Panc1 (cell line): Measurements from ENCODE around the gene RPN1. TPM values are rescaled to one million over a fixed set of nuclear protein-coding genes. Genes with fewer than 3 reads are reported as not detected.

Experiments
- ATAC-seq: fragments of 200-7000 bp; cut with Tn5 transposase; 2 replicates; pipeline ENCODE4 v1.9.1; 2020; ENCODE audit warnings: mild to moderate bottlenecking, moderate library complexity
- BruUV-seq: library from RNA; stranded (reverse); fragments of 400-500 nt; replicated peaks from 2 replicates; lab custom pipeline; 2021; lab: Mats Ljungman, UMichigan
- CTCF ChIA-PET: fragments of 300-600 bp; sonication (Branson Sonifier 250); formaldehyde crosslinking; loops from one replicate; lab custom pipeline; 2022; ENCODE audit warnings: antibody characterized with exemption; lab: Charles Lee
- POLR2A ChIA-PET: fragments of 300-600 bp; sonication (Branson Sonifier 250); formaldehyde crosslinking; loops from one replicate; lab custom pipeline; 2022; ENCODE audit warnings: antibody characterized with exemption; lab: Charles Lee
- DNase-seq: peaks from one replicate; pipeline ENCODE4 v3.0.0-alpha.2; 2010; ENCODE audit warnings: low read depth, low spot score
- H3K27ac ChIP-seq: 2 replicates; pipeline ENCODE4 v1.5.1; 2011; ENCODE audit warnings: mild to moderate bottlenecking, low read length, inconsistent platforms
- H3K27me3 ChIP-seq: fragments of 200-500 bp; sonication (Bioruptor generic); 2 replicates; pipeline ENCODE4 v1.6.0; 2014; ENCODE audit warnings: low read length, inconsistent platforms; ENCODE audit not compliant: control insufficient read depth, insufficient read depth
- H3K36me3 ChIP-seq: fragments of 200-500 bp; sonication (Bioruptor generic); 2 replicates; pipeline ENCODE4 v1.5.1; 2014; ENCODE audit warnings: inconsistent platforms, mild to moderate bottlenecking, low read length, moderate library complexity; ENCODE audit not compliant: control insufficient read depth, insufficient read depth
- H3K4me1 ChIP-seq: 2 replicates; pipeline ENCODE4 v1.5.1; 2011; ENCODE audit warnings: inconsistent platforms, mild to moderate bottlenecking, low read length, moderate library complexity; ENCODE audit not compliant: control insufficient read depth, insufficient read depth
- H3K4me3 ChIP-seq, 2 experiments: 2 replicates each; pipeline ENCODE4 v1.5.1; 2011 to 2012; ENCODE audit warnings: low read depth in 2 of 2, low read length in 2 of 2, mild to moderate bottlenecking in 2 of 2, inconsistent platforms in 1 of 2, moderate library complexity in 1 of 2
- H3K9me3 ChIP-seq: fragments of 200-500 bp; sonication (Bioruptor generic); 2 replicates; pipeline ENCODE4 v1.5.1; 2014; ENCODE audit warnings: low read depth, mild to moderate bottlenecking, inconsistent platforms, low read length, moderate library complexity; ENCODE audit not compliant: control insufficient read depth, insufficient read depth
- CTCF ChIP-seq: fragments of 450-650 bp; IDR thresholded peaks from 2 replicates; pipeline ENCODE4 v1.5.1; 2017; ENCODE audit warnings: mild to moderate bottlenecking
- POLR2AphosphoS5 ChIP-seq: IDR thresholded peaks from 2 replicates; pipeline ENCODE4 v1.6.1; 2012; ENCODE audit warnings: mild to moderate bottlenecking, low read depth, low read length, moderate library complexity
- SIN3A ChIP-seq: IDR thresholded peaks from 2 replicates; pipeline ENCODE4 v1.6.1; 2012; ENCODE audit warnings: low read depth, mild to moderate bottlenecking, low read length, moderate library complexity, borderline replicate concordance; ENCODE audit not compliant: insufficient read depth
- TCF7L2 ChIP-seq: IDR thresholded peaks from 2 replicates; pipeline ENCODE4 v1.6.1; 2011; ENCODE audit warnings: mild to moderate bottlenecking, low read depth, low read length, inconsistent platforms
- in situ Hi-C: cut with HindIII; loops from 2 replicates; pipeline ENCODE4 v1.10.0; 2016; ENCODE audit warnings: low sequenced_read_pairs, low pct_unique_long_range_greater_than_20kb
- intact Hi-C: fragments of 100-400 bp; cut with micrococcal nuclease; formaldehyde crosslinking; loops from one replicate; pipeline ENCODE4 v1.10.0; 2022; ENCODE audit not compliant: unreplicated experiment
- total RNA-seq: library from RNA; stranded (reverse); gene quantifications from one replicate; pipeline ENCODE4 v1.2.1, GENCODE V29; 2021; ENCODE audit not compliant: unreplicated experiment
- TF ChIP-seq, protein P1 (sequence below), 2 experiments: IDR thresholded peaks; 2 replicates each; pipeline ENCODE4 v1.6.1; 2011 to 2012; ENCODE audit warnings: low read depth in 2 of 2, control low read depth in 1 of 2, low read length in 1 of 2, mild to moderate bottlenecking in 1 of 2, moderate library complexity in 1 of 2; ENCODE audit not compliant: insufficient read depth in 1 of 2

The RPN1 gene
- total RNA-seq, 1 experiment from 2014 or later, result 320 TPM

DNA sequence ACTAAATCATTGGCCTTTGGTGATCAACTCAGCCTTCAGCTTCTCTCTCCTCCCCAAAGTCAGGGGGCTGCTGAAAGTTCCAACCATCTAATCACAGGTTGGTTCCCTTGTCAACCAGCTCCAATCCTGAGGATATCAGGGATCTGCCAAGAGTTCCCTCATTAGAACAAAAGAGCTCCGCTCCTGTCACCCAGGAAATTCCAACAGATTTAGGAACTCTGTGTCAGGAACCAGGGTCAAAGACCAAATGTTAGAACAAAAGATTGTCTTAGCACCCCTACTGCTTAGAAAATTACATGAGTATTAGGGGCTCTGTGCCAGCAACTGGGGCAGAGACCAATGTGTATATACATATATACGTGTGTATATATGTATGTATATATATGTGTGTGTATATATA, 43.1 kb upstream of the RPN1 start:
- TF ChIP-seq CTCF, result no peak
- no peak for TF ChIP-seq SIN3A
- no peak for TF ChIP-seq POLR2AphosphoS5
- TF ChIP-seq TCF7L2, result no peak
- TF ChIP-seq, protein P1, sequence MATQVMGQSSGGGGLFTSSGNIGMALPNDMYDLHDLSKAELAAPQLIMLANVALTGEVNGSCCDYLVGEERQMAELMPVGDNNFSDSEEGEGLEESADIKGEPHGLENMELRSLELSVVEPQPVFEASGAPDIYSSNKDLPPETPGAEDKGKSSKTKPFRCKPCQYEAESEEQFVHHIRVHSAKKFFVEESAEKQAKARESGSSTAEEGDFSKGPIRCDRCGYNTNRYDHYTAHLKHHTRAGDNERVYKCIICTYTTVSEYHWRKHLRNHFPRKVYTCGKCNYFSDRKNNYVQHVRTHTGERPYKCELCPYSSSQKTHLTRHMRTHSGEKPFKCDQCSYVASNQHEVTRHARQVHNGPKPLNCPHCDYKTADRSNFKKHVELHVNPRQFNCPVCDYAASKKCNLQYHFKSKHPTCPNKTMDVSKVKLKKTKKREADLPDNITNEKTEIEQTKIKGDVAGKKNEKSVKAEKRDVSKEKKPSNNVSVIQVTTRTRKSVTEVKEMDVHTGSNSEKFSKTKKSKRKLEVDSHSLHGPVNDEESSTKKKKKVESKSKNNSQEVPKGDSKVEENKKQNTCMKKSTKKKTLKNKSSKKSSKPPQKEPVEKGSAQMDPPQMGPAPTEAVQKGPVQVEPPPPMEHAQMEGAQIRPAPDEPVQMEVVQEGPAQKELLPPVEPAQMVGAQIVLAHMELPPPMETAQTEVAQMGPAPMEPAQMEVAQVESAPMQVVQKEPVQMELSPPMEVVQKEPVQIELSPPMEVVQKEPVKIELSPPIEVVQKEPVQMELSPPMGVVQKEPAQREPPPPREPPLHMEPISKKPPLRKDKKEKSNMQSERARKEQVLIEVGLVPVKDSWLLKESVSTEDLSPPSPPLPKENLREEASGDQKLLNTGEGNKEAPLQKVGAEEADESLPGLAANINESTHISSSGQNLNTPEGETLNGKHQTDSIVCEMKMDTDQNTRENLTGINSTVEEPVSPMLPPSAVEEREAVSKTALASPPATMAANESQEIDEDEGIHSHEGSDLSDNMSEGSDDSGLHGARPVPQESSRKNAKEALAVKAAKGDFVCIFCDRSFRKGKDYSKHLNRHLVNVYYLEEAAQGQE (IDR thresholded peaks at IDR 0.05; ENCODE audit: insufficient read depth in 1 of 2, low read depth in 2 of 2, low read length in 1 of 2), result no peak
- in situ Hi-C loops, result no loop called here
- ATAC-seq (no peak), DNase-seq (no peak)
- no peaks in the 10 kb centered on the region for H3K36me3 ChIP-seq
- ChIA-PET CTCF (no interaction called here), POLR2A (no interaction called here)
- no peak overlapping the region for H3K27ac ChIP-seq
- BruUV-seq, result no TSS peak
- H3K4me3 ChIP-seq, result no peak overlapping the region
- H3K27me3 ChIP-seq, result no peaks in the 10 kb centered on the region
- intact Hi-C loops, result no loop called here
- H3K9me3 ChIP-seq, result no peaks in the 10 kb centered on the region
- no peaks in the 10 kb centered on the region for H3K4me1 ChIP-seq

- no peak overlapping the region for H3K4me3 ChIP-seq
- in situ Hi-C loops, result no loop called here
These were observed 38.4 kb upstream of the RPN1 start for GRCh38 chr3:128689060-128689459.

More at GRCh38 chr3:128689060-128689459, 38.4 kb upstream of the RPN1 start:
- Histone ChIP-seq H3K9me3 (no peaks in the 10 kb centered on the region), H3K27ac (no peak overlapping the region), H3K27me3 (no peaks in the 10 kb centered on the region), H3K4me1 (no peaks in the 10 kb centered on the region), H3K36me3 (no peaks in the 10 kb centered on the region)
- POLR2A ChIA-PET, result no interaction called here
- TF ChIP-seq SIN3A (no peak), TCF7L2 (no peak), POLR2AphosphoS5 (no peak), CTCF (no peak)
- TF ChIP-seq, protein P1 (IDR thresholded peaks at IDR 0.05; ENCODE audit: insufficient read depth in 1 of 2, low read depth in 2 of 2, low read length in 1 of 2), result no peak
- CTCF ChIA-PET, result interaction anchor here (1.0 kb wide), 1 partner anchor 72 kb away, joined by 3 read pairs; no protein-coding TSS in a partner anchor
- ATAC-seq (no peak), DNase-seq (no peak)
- no TSS peak for BruUV-seq
- intact Hi-C loops, result no loop called here
